ENCODE results near the gene NUP35. TPM values are rescaled to one million over a fixed set of nuclear protein-coding genes. Genes with fewer than 3 reads are reported as not detected.
A peak's percentile ranks its signal among the peaks of the same experiment; 100 is the strongest.

Gene NUP35
- total RNA-seq, 1 donor, result 8.3 TPM

- no peak overlapping the region for H3K4me2 ChIP-seq (ENCODE audit: insufficient read depth, low read length)
- H3K4me1 ChIP-seq (ENCODE audit: insufficient read depth, low read length), result no peaks in the 10 kb centered on the region
- H3K4me3 ChIP-seq (ENCODE audit: insufficient read depth, low read length), result no peak overlapping the region
- no peaks in the 10 kb centered on the region for H3K9me3 ChIP-seq (ENCODE audit: low read depth, low read length)
- no peaks in the 10 kb centered on the region for H3K36me3 ChIP-seq (ENCODE audit: insufficient read depth, low read length)
- no peak for DNase-seq (ENCODE audit: insufficient read length, low spot score, missing footprints)
- H2AFZ ChIP-seq (ENCODE audit: low read length), result no peak overlapping the region
- no peaks in the 10 kb centered on the region for H3K27me3 ChIP-seq (ENCODE audit: insufficient read depth, low read length)
- TF ChIP-seq CTCF (IDR thresholded peaks at IDR 0.05; ENCODE audit: extremely low read depth, low read depth, low read length), result no peak
- no peak overlapping the region for H3K27ac ChIP-seq (ENCODE audit: low read depth, low read length)
- no peaks in the 10 kb centered on the region for H3K79me2 ChIP-seq (ENCODE audit: insufficient read depth, low read length)
- no peaks in the 10 kb centered on the region for H4K20me1 ChIP-seq (ENCODE audit: insufficient read depth, low read length)
These were observed 10.6 kb upstream of the NUP35 start for GRCh38 chr2:183113630-183114029.

- Histone ChIP-seq H3K79me2 (ENCODE audit: insufficient read depth, low read length) (no peaks in the 10 kb centered on the region), H4K20me1 (ENCODE audit: insufficient read depth, low read length) (no peaks in the 10 kb centered on the region), H3K27ac (ENCODE audit: low read depth, low read length) (no peak overlapping the region), H3K4me1 (ENCODE audit: insufficient read depth, low read length) (no peaks in the 10 kb centered on the region), H3K27me3 (ENCODE audit: insufficient read depth, low read length) (no peaks in the 10 kb centered on the region), H3K9me3 (ENCODE audit: low read depth, low read length) (no peaks in the 10 kb centered on the region), H2AFZ (ENCODE audit: low read length) (no peak overlapping the region), H3K36me3 (ENCODE audit: insufficient read depth, low read length) (no peaks in the 10 kb centered on the region), H3K4me3 (ENCODE audit: insufficient read depth, low read length) (no peak overlapping the region), H3K4me2 (ENCODE audit: insufficient read depth, low read length) (no peak overlapping the region)
- no peak for DNase-seq (ENCODE audit: insufficient read length, low spot score, missing footprints)
- TF ChIP-seq CTCF (IDR thresholded peaks at IDR 0.05; ENCODE audit: extremely low read depth, low read depth, low read length), result no peak
These were observed 7.0 kb upstream of the NUP35 start for GRCh38 chr2:183117226-183117625.

DNA sequence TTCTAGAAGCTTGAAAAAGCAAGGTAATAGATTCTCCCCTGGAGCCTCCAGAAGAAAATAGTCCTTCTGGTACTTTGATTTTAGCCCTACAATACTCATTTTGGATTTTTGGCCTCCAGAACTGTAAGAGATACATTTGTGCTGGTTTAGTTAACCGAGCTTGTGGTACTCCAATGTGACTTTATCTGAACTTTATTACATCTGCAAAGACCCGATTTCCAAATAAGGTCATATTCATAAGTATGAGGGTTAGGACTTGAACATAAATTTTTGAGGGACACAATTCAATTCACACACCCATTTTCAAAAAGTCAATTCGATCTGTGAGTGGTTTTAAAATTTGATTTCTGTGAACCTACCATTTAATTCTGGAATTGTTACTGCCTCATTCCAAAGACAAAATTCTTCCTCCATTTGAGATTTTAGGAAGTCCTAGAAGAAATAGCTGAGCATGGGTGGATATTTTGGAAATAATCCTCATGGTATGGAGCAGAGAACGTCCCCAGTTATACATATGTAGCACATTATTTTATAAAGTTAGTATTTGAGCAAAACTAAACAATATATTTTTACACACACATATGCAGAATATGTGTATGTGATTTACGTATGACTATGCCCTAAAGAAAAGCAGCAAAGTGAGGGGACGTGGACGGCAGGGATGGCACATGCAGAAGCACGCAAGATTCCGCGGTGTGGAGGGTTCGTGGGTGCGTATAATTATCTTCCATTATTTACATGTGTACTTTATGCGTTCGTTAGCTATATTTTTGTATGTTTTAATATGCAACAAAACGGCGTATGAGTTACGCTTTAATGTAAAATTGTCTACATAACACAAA is 905 bp upstream of the NUP35 start:
- peak overlapping the region; percentile 97 for H2AFZ ChIP-seq (ENCODE audit: low read length)
- peaks cover 16% of the 10 kb centered on the region for H3K4me1 ChIP-seq (ENCODE audit: insufficient read depth, low read length)
- peaks cover 34% of the 10 kb centered on the region for H3K79me2 ChIP-seq (ENCODE audit: insufficient read depth, low read length)
- H3K27ac ChIP-seq (ENCODE audit: low read depth, low read length), result peak overlapping the region; percentile 81
- DNase-seq (ENCODE audit: insufficient read length, low spot score, missing footprints), result no peak
- no peak for TF ChIP-seq CTCF (IDR thresholded peaks at IDR 0.05; ENCODE audit: extremely low read depth, low read depth, low read length)
- H3K4me2 ChIP-seq (ENCODE audit: insufficient read depth, low read length), result peak overlapping the region; percentile 93
- no peaks in the 10 kb centered on the region for H3K9me3 ChIP-seq (ENCODE audit: low read depth, low read length)
- H4K20me1 ChIP-seq (ENCODE audit: insufficient read depth, low read length), result no peaks in the 10 kb centered on the region
- no peaks in the 10 kb centered on the region for H3K36me3 ChIP-seq (ENCODE audit: insufficient read depth, low read length)
- H3K4me3 ChIP-seq (ENCODE audit: insufficient read depth, low read length), result peak overlapping the region; percentile 81
- H3K27me3 ChIP-seq (ENCODE audit: insufficient read depth, low read length), result no peaks in the 10 kb centered on the region

DNA sequence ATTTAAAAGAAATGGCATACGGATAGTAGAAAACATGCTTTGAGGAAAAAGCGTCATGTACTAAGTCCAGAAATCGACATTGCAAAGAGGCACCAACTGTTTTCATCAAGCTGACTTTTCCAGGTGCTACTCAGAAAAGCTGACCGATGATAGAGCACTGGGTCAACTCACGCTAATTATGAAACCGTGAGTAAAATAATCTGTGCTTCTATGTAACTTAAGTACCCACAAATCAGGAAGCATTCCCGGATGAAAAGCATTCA is 353 bp upstream of the NUP35 start:
- Histone ChIP-seq H2AFZ (ENCODE audit: low read length) (peak overlapping the region; percentile 97), H3K27ac (ENCODE audit: low read depth, low read length) (peak overlapping the region; percentile 81), H3K4me1 (ENCODE audit: insufficient read depth, low read length) (peaks cover 16% of the 10 kb centered on the region), H3K4me3 (ENCODE audit: insufficient read depth, low read length) (peak overlapping the region; percentile 81), H3K27me3 (ENCODE audit: insufficient read depth, low read length) (no peaks in the 10 kb centered on the region), H3K79me2 (ENCODE audit: insufficient read depth, low read length) (peaks cover 39% of the 10 kb centered on the region), H4K20me1 (ENCODE audit: insufficient read depth, low read length) (no peaks in the 10 kb centered on the region), H3K4me2 (ENCODE audit: insufficient read depth, low read length) (peak overlapping the region; percentile 93), H3K36me3 (ENCODE audit: insufficient read depth, low read length) (no peaks in the 10 kb centered on the region), H3K9me3 (ENCODE audit: low read depth, low read length) (no peaks in the 10 kb centered on the region)
- DNase-seq (ENCODE audit: insufficient read length, low spot score, missing footprints), result no peak
- no peak for TF ChIP-seq CTCF (IDR thresholded peaks at IDR 0.05; ENCODE audit: extremely low read depth, low read depth, low read length)
